ENCODE measurements around the gene DDC. TPM values are rescaled to one million over a fixed set of nuclear protein-coding genes. Genes with fewer than 3 reads are reported as not detected.
A peak's percentile ranks its signal among the peaks of the same experiment; 100 is the strongest.
"Not testable (repeated sequence)": the region's sequence is repeated elsewhere in the genome, so short reads cannot be mapped to it uniquely, and the experiment has no call there.

DDC gene
- polyA plus RNA-seq, 3 donors from 2014 or later, result not detected

- Mint-ChIP-seq H3K27ac (peak overlapping the region in 1 of 6 donors; percentile 73), H3K4me1 (no peaks in the 10 kb centered on the region), H3K9me3 (no peaks in the 10 kb centered on the region), H3K4me3 (no peak overlapping the region), H3K27me3 (ENCODE audit: low read depth in 3 of 3) (peaks cover 3 to 14% (median 5%) of the 10 kb centered on the region in 3 donors), H3K36me3 (no peaks in the 10 kb centered on the region)
- DNase-seq, result peak in 2 of 3 donors; percentile 15 to 40
These were observed 30.4 kb upstream of the DDC start for GRCh38 chr7:50595491-50596102.

GRCh38 chr7:50594734-50595485 lies 29.7 kb upstream of the DDC start:
- Mint-ChIP-seq H3K9me3 (no peaks in the 10 kb centered on the region), H3K27me3 (ENCODE audit: low read depth in 3 of 3) (peaks cover 4 to 16% (median 5%) of the 10 kb centered on the region in 3 donors), H3K4me3 (no peak overlapping the region), H3K27ac (no peak overlapping the region), H3K4me1 (no peaks in the 10 kb centered on the region), H3K36me3 (no peaks in the 10 kb centered on the region)
- no peak for DNase-seq

- no peaks in the 10 kb centered on the region for H3K4me1 Mint-ChIP-seq
- H3K36me3 Mint-ChIP-seq, result no peaks in the 10 kb centered on the region
- DNase-seq, result no peak
- no peak overlapping the region for H3K27ac Mint-ChIP-seq
- no peaks in the 10 kb centered on the region for H3K9me3 Mint-ChIP-seq
- peaks cover 4 to 16% (median 5%) of the 10 kb centered on the region in 3 donors for H3K27me3 Mint-ChIP-seq (ENCODE audit: low read depth in 3 of 3)
- no peak overlapping the region for H3K4me3 Mint-ChIP-seq
These were observed 28.9 kb upstream of the DDC start for GRCh38 chr7:50594136-50594535.

GRCh38 chr7:50592940-50593339 lies 27.7 kb upstream of the DDC start:
- H3K27ac Mint-ChIP-seq, result no peak overlapping the region
- no peak overlapping the region for H3K4me3 Mint-ChIP-seq
- H3K4me1 Mint-ChIP-seq, result no peaks in the 10 kb centered on the region
- DNase-seq, result no peak
- no peaks in the 10 kb centered on the region for H3K9me3 Mint-ChIP-seq
- peaks cover 4 to 16% (median 5%) of the 10 kb centered on the region in 3 donors for H3K27me3 Mint-ChIP-seq (ENCODE audit: low read depth in 3 of 3)
- H3K36me3 Mint-ChIP-seq, result no peaks in the 10 kb centered on the region

- no peaks in the 10 kb centered on the region for H3K9me3 Mint-ChIP-seq
- no peaks in the 10 kb centered on the region for H3K36me3 Mint-ChIP-seq
- no peak for DNase-seq
- no peak overlapping the region for H3K27ac Mint-ChIP-seq
- H3K27me3 Mint-ChIP-seq (ENCODE audit: low read depth in 3 of 3), result peaks cover 5 to 16% (median 7%) of the 10 kb centered on the region in 3 donors
- H3K4me3 Mint-ChIP-seq, result no peak overlapping the region
- no peaks in the 10 kb centered on the region for H3K4me1 Mint-ChIP-seq
These were observed 26.6 kb upstream of the DDC start for GRCh38 chr7:50591480-50592438.

GRCh38 chr7:50591098-50591479 lies 25.9 kb upstream of the DDC start:
- peaks cover 5 to 16% (median 9%) of the 10 kb centered on the region in 3 donors for H3K27me3 Mint-ChIP-seq (ENCODE audit: low read depth in 3 of 3)
- no peaks in the 10 kb centered on the region for H3K9me3 Mint-ChIP-seq
- no peaks in the 10 kb centered on the region for H3K4me1 Mint-ChIP-seq
- no peaks in the 10 kb centered on the region for H3K36me3 Mint-ChIP-seq
- H3K4me3 Mint-ChIP-seq, result no peak overlapping the region
- H3K27ac Mint-ChIP-seq, result no peak overlapping the region
- DNase-seq, result no peak

GRCh38 chr7:50590535-50590934 lies 25.3 kb upstream of the DDC start:
- Mint-ChIP-seq H3K27me3 (ENCODE audit: low read depth in 3 of 3) (peaks cover 5 to 13% (median 9%) of the 10 kb centered on the region in 3 donors), H3K4me1 (no peaks in the 10 kb centered on the region), H3K9me3 (no peaks in the 10 kb centered on the region), H3K4me3 (no peak overlapping the region), H3K27ac (no peak overlapping the region), H3K36me3 (no peaks in the 10 kb centered on the region)
- DNase-seq, result no peak

- no peaks in the 10 kb centered on the region for H3K4me1 Mint-ChIP-seq
These were observed 24.2 kb upstream of the DDC start for GRCh38 chr7:50589364-50589763.

GRCh38 chr7:50588937-50589336 lies 23.7 kb upstream of the DDC start:
- Mint-ChIP-seq H3K9me3 (peaks cover 0 to 2% (median under 1%) of the 10 kb centered on the region in 6 donors), H3K4me1 (no peaks in the 10 kb centered on the region)

More at GRCh38 chr7:50589364-50589763, 24.2 kb upstream of the DDC start:
- Mint-ChIP-seq H3K27ac (no peak overlapping the region), H3K4me3 (no peak overlapping the region), H3K9me3 (no peaks in the 10 kb centered on the region), H3K36me3 (no peaks in the 10 kb centered on the region), H3K27me3 (ENCODE audit: low read depth in 3 of 3) (peaks cover 5 to 9% (median 8%) of the 10 kb centered on the region in 3 donors)
- no peak for DNase-seq

GRCh38 chr7:50587737-50588136 lies 22.5 kb upstream of the DDC start:
- Mint-ChIP-seq H3K27ac (no peak overlapping the region), H3K4me3 (no peak overlapping the region), H3K9me3 (peaks cover 6 to 14% (median 11%) of the 10 kb centered on the region in 6 donors), H3K36me3 (peaks cover 0 to 4% (median 0%) of the 10 kb centered on the region in 3 donors), H3K27me3 (ENCODE audit: low read depth in 3 of 3) (peaks cover 5 to 9% (median 9%) of the 10 kb centered on the region in 3 donors), H3K4me1 (no peaks in the 10 kb centered on the region)
- no peak for DNase-seq

More at GRCh38 chr7:50588937-50589336, 23.7 kb upstream of the DDC start:
- Mint-ChIP-seq H3K27me3 (ENCODE audit: low read depth in 3 of 3) (peaks cover 5 to 9% (median 8%) of the 10 kb centered on the region in 3 donors), H3K36me3 (peaks cover 0 to 2% (median 0%) of the 10 kb centered on the region in 3 donors), H3K27ac (no peak overlapping the region), H3K4me3 (no peak overlapping the region)
- no peak for DNase-seq

- Mint-ChIP-seq H3K4me3 (no peak overlapping the region), H3K27ac (no peak overlapping the region), H3K4me1 (no peaks in the 10 kb centered on the region), H3K27me3 (ENCODE audit: low read depth in 3 of 3) (peaks cover 4 to 7% (median 5%) of the 10 kb centered on the region in 3 donors), H3K36me3 (peaks cover 0 to 4% (median 0%) of the 10 kb centered on the region in 3 donors), H3K9me3 (peaks cover 6 to 19% (median 14%) of the 10 kb centered on the region in 6 donors)
- DNase-seq, result no peak
These were observed 19.7 kb upstream of the DDC start for GRCh38 chr7:50584793-50585408.

GRCh38 chr7:50584386-50584785 lies 19.2 kb upstream of the DDC start:
- Mint-ChIP-seq H3K27ac (no peak overlapping the region), H3K9me3 (peaks cover 6 to 19% (median 14%) of the 10 kb centered on the region in 6 donors), H3K36me3 (peaks cover 0 to 4% (median 0%) of the 10 kb centered on the region in 3 donors), H3K27me3 (ENCODE audit: low read depth in 3 of 3) (peaks cover 3 to 7% (median 4%) of the 10 kb centered on the region in 3 donors), H3K4me3 (no peak overlapping the region), H3K4me1 (no peaks in the 10 kb centered on the region)
- DNase-seq, result no peak

GRCh38 chr7:50583295-50583694 lies 18.1 kb upstream of the DDC start:
- H3K4me3 Mint-ChIP-seq; H3K27me3 Mint-ChIP-seq (ENCODE audit: low read depth in 3 of 3); H3K27ac Mint-ChIP-seq; DNase-seq; H3K4me1 Mint-ChIP-seq; H3K36me3 Mint-ChIP-seq: not testable (repeated sequence)
- peaks cover 6 to 19% (median 14%) of the 10 kb centered on the region in 6 donors for H3K9me3 Mint-ChIP-seq
